ENCODE data around the gene SAP30BP.

- TF ChIP-seq ZNF274 (IDR thresholded peaks at IDR 0.05; ENCODE audit: low read depth, low read length), result no peak
- no peak for TF ChIP-seq SUZ12 (IDR thresholded peaks at IDR 0.05; ENCODE audit: extremely low read depth, insufficient read depth, insufficient read length)
Measured at GRCh38 chr17:75684249-75684648, 17.1 kb downstream of the SAP30BP start.

Measured in NT2/D1 (cell line).